ENCODE results near the gene STAT3.
"Not testable (repeated sequence)": the region's sequence is repeated elsewhere in the genome, so short reads cannot be mapped to it uniquely, and the experiment has no call there.

The STAT3 gene

GRCh38 chr17:42373896-42374295 lies 14.3 kb downstream of the STAT3 start:
- DNase-seq (ENCODE audit: insufficient read length) (no peak), FAIRE-seq (no peak)
- TF ChIP-seq POLR2A (IDR thresholded peaks at IDR 0.05; ENCODE audit: low read depth, low read length) (no peak), TAF1 (IDR thresholded peaks at IDR 0.05; ENCODE audit: borderline replicate concordance, low read depth, low read length) (no peak), POLR2AphosphoS5 (IDR thresholded peaks at IDR 0.05; ENCODE audit: low read depth, low read length) (no peak)

- DNase-seq (ENCODE audit: insufficient read length) (no peak), FAIRE-seq (no peak)
- TF ChIP-seq TAF1 (IDR thresholded peaks at IDR 0.05; ENCODE audit: borderline replicate concordance, low read depth, low read length) (no peak), POLR2AphosphoS5 (IDR thresholded peaks at IDR 0.05; ENCODE audit: low read depth, low read length) (no peak), POLR2A (IDR thresholded peaks at IDR 0.05; ENCODE audit: low read depth, low read length) (no peak)
Observed at GRCh38 chr17:42372142-42372541, 16.1 kb downstream of the STAT3 start.

- not testable (repeated sequence) for FAIRE-seq; DNase-seq (ENCODE audit: insufficient read length)
Observed at GRCh38 chr17:42368797-42369561, 19.3 kb downstream of the STAT3 start.

GRCh38 chr17:42368310-42368709 lies 19.9 kb downstream of the STAT3 start:
- not testable (repeated sequence) for DNase-seq (ENCODE audit: insufficient read length); FAIRE-seq

- FAIRE-seq; DNase-seq (ENCODE audit: insufficient read length): not testable (repeated sequence)
Observed at GRCh38 chr17:42366176-42367023, 21.8 kb downstream of the STAT3 start.

GRCh38 chr17:42365136-42365535 lies 23.1 kb downstream of the STAT3 start:
- TF ChIP-seq TAF1 (IDR thresholded peaks at IDR 0.05; ENCODE audit: borderline replicate concordance, low read depth, low read length) (no peak), POLR2A (IDR thresholded peaks at IDR 0.05; ENCODE audit: low read depth, low read length) (no peak), POLR2AphosphoS5 (IDR thresholded peaks at IDR 0.05; ENCODE audit: low read depth, low read length) (no peak)
- DNase-seq (ENCODE audit: insufficient read length) (no peak), FAIRE-seq (no peak)

- TF ChIP-seq TAF1 (IDR thresholded peaks at IDR 0.05; ENCODE audit: borderline replicate concordance, low read depth, low read length) (no peak), POLR2AphosphoS5 (IDR thresholded peaks at IDR 0.05; ENCODE audit: low read depth, low read length) (no peak), POLR2A (IDR thresholded peaks at IDR 0.05; ENCODE audit: low read depth, low read length) (no peak)
- no peak for FAIRE-seq
- DNase-seq (ENCODE audit: insufficient read length), result no peak
Observed at GRCh38 chr17:42363767-42364585, 24.3 kb downstream of the STAT3 start.

- DNase-seq (ENCODE audit: insufficient read length), result no peak
- no peak for TF ChIP-seq TAF1 (IDR thresholded peaks at IDR 0.05; ENCODE audit: borderline replicate concordance, low read depth, low read length)
- no peak for FAIRE-seq
Observed at GRCh38 chr17:42363231-42363630, 25.0 kb downstream of the STAT3 start.

- TF ChIP-seq POLR2A (IDR thresholded peaks at IDR 0.05; ENCODE audit: low read depth, low read length), result no peak
- TF ChIP-seq POLR2AphosphoS5 (IDR thresholded peaks at IDR 0.05; ENCODE audit: low read depth, low read length), result no peak
- TF ChIP-seq TAF1 (IDR thresholded peaks at IDR 0.05; ENCODE audit: borderline replicate concordance, low read depth, low read length), result no peak
- no peak for FAIRE-seq
- no peak for DNase-seq (ENCODE audit: insufficient read length)
Observed at GRCh38 chr17:42362245-42362961, 25.8 kb downstream of the STAT3 start.

- TF ChIP-seq POLR2AphosphoS5 (IDR thresholded peaks at IDR 0.05; ENCODE audit: low read depth, low read length), result no peak
- no peak for TF ChIP-seq TAF1 (IDR thresholded peaks at IDR 0.05; ENCODE audit: borderline replicate concordance, low read depth, low read length)
- no peak for TF ChIP-seq POLR2A (IDR thresholded peaks at IDR 0.05; ENCODE audit: low read depth, low read length)
- FAIRE-seq, result no peak
- no peak for DNase-seq (ENCODE audit: insufficient read length)
Observed at GRCh38 chr17:42361781-42362186, 26.5 kb downstream of the STAT3 start.

GRCh38 chr17:42360388-42360787 lies 27.9 kb downstream of the STAT3 start:
- not testable (repeated sequence) for FAIRE-seq; DNase-seq (ENCODE audit: insufficient read length)

- no peak for TF ChIP-seq POLR2AphosphoS5 (IDR thresholded peaks at IDR 0.05; ENCODE audit: low read depth, low read length)
- no peak for TF ChIP-seq TAF1 (IDR thresholded peaks at IDR 0.05; ENCODE audit: borderline replicate concordance, low read depth, low read length)
- no peak for TF ChIP-seq POLR2A (IDR thresholded peaks at IDR 0.05; ENCODE audit: low read depth, low read length)
Observed at GRCh38 chr17:42359133-42359532, 29.1 kb downstream of the STAT3 start.

More at GRCh38 chr17:42359133-42359532, 29.1 kb downstream of the STAT3 start:
- DNase-seq (ENCODE audit: insufficient read length) (no peak), FAIRE-seq (no peak)
